GM12892 (cell line): ENCODE results near the gene NARS2.

Experiments used
- POLR2A ChIP-seq: IDR thresholded peaks from 2 replicates; pipeline ENCODE4 v1.6.1; 2011; ENCODE audit warnings: low read depth, low read length, control low read depth
- POLR2AphosphoS5 ChIP-seq: IDR thresholded peaks from 2 replicates; pipeline ENCODE4 v1.6.1; 2011; ENCODE audit warnings: low read depth, low read length, control low read depth
- TAF1 ChIP-seq: IDR thresholded peaks from 2 replicates; pipeline ENCODE4 v1.6.1; 2011; ENCODE audit warnings: low read depth, mild to moderate bottlenecking, control low read depth, low read length, borderline replicate concordance

DNA sequence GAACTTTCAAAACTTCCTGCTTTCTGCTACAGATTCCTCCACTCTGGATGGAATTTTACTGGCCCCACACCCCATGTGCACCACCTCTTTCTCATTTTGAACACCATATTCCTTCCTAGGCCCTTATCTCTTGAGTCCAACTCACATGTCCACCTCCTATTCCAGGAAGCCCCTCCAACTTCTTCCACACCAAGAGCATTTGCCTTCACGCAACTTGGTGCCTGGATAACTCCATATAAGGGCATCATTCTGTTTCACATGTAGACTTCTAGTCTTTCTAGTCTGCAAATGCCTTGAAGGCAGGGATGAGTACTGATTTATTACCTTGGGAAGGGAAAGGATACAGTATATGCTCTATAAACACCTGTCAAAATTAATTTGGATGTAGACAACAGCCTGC is 174.5 kb downstream of the NARS2 start:
- no peak for TF ChIP-seq POLR2A
- TF ChIP-seq POLR2AphosphoS5, result no peak
- no peak for TF ChIP-seq TAF1
